Suprapubic skin (tissue), 3 donors: ENCODE measurements around the gene KCNH4.

Experiments used
- POLR2A ChIP-seq, 2 donors: fragments of 450-650 bp; IDR thresholded peaks; one replicate each; pipeline ENCODE4 v1.6.1; 2017; ENCODE audit warnings: antibody characterized with exemption in 2 of 2, mild to moderate bottlenecking in 2 of 2, moderate library complexity in 2 of 2
- TF ChIP-seq, protein P1 (sequence below), 2 donors: fragments of 200-600 bp in 1 of 2; fragments of 450-650 bp in 1 of 2; sonication (generic) in 1 of 2; IDR thresholded peaks; one replicate each; pipeline ENCODE4 v1.5.1; 2016 to 2019; ENCODE audit warnings: antibody characterized with exemption in 2 of 2, mild to moderate bottlenecking in 1 of 2, moderate library complexity in 1 of 2

DNA sequence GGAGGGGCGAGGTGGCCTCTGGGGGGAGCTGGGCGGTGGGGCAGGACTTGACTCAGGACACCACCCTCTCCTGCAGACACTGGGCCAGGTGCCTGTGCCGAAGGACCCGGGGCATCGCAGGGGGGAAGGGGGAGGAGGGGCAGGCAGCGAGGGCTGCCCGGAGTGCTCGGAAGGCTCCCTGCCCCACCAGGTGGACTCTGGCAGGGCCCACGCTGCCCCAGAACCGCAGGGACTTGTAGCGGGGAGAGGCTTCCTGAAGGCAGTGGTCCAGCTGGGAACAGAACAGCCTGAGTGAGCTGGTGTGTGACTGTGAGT, 8.7 kb upstream of the KCNH4 start:
- TF ChIP-seq, protein P1, sequence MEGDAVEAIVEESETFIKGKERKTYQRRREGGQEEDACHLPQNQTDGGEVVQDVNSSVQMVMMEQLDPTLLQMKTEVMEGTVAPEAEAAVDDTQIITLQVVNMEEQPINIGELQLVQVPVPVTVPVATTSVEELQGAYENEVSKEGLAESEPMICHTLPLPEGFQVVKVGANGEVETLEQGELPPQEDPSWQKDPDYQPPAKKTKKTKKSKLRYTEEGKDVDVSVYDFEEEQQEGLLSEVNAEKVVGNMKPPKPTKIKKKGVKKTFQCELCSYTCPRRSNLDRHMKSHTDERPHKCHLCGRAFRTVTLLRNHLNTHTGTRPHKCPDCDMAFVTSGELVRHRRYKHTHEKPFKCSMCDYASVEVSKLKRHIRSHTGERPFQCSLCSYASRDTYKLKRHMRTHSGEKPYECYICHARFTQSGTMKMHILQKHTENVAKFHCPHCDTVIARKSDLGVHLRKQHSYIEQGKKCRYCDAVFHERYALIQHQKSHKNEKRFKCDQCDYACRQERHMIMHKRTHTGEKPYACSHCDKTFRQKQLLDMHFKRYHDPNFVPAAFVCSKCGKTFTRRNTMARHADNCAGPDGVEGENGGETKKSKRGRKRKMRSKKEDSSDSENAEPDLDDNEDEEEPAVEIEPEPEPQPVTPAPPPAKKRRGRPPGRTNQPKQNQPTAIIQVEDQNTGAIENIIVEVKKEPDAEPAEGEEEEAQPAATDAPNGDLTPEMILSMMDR (IDR thresholded peaks at IDR 0.05), result no peak
- no peak for TF ChIP-seq POLR2A (IDR thresholded peaks at IDR 0.05)
